Mammary epithelial cell (primary cell): ENCODE measurements around the gene ZNF714.

Source experiments
- CTCF ChIP-seq, 2 donors: IDR thresholded peaks in 1 of 2; conservative IDR thresholded peaks in 1 of 2; 2 replicates each; pipeline ENCODE4 v1.5.1; 2011 to 2012; ENCODE audit warnings: inconsistent platforms in 2 of 2, low read length in 2 of 2, mild to moderate bottlenecking in 2 of 2, control low read depth in 1 of 2, low read depth in 1 of 2; ENCODE audit not compliant: insufficient read depth in 1 of 2; ENCODE audit errors: extremely low read depth in 1 of 2
- EZH2 ChIP-seq: IDR thresholded peaks from 2 replicates; pipeline ENCODE4 v1.6.1; 2012; ENCODE audit warnings: low read length, inconsistent platforms, borderline replicate concordance

GRCh38 chr19:21045028-21045427 is 37.0 kb upstream of the ZNF714 start:
- TF ChIP-seq CTCF (conservative IDR thresholded peaks at IDR 0.05 in 1 of 2, IDR thresholded peaks at IDR 0.05 in 1 of 2; ENCODE audit: extremely low read depth in 1 of 2, insufficient read depth in 1 of 2, low read depth in 1 of 2, low read length in 2 of 2) (no peak), EZH2 (no peak)
